Panc1 (cell line): ENCODE data around the gene MAP4. TPM values are rescaled to one million over a fixed set of nuclear protein-coding genes. Genes with fewer than 3 reads are reported as not detected.

Experiments
- ATAC-seq: fragments of 200-7000 bp; cut with Tn5 transposase; 2 replicates; pipeline ENCODE4 v1.9.1; 2020; ENCODE audit warnings: mild to moderate bottlenecking, moderate library complexity
- BruUV-seq: library from RNA; stranded (reverse); fragments of 400-500 nt; replicated peaks from 2 replicates; lab custom pipeline; 2021; lab: Mats Ljungman, UMichigan
- CTCF ChIA-PET: fragments of 300-600 bp; sonication (Branson Sonifier 250); formaldehyde crosslinking; loops from one replicate; lab custom pipeline; 2022; ENCODE audit warnings: antibody characterized with exemption; lab: Charles Lee
- POLR2A ChIA-PET: fragments of 300-600 bp; sonication (Branson Sonifier 250); formaldehyde crosslinking; loops from one replicate; lab custom pipeline; 2022; ENCODE audit warnings: antibody characterized with exemption; lab: Charles Lee
- DNase-seq: peaks from one replicate; pipeline ENCODE4 v3.0.0-alpha.2; 2010; ENCODE audit warnings: low read depth, low spot score
- H3K27ac ChIP-seq: 2 replicates; pipeline ENCODE4 v1.5.1; 2011; ENCODE audit warnings: mild to moderate bottlenecking, low read length, inconsistent platforms
- H3K27me3 ChIP-seq: fragments of 200-500 bp; sonication (Bioruptor generic); 2 replicates; pipeline ENCODE4 v1.6.0; 2014; ENCODE audit warnings: low read length, inconsistent platforms; ENCODE audit not compliant: control insufficient read depth, insufficient read depth
- H3K36me3 ChIP-seq: fragments of 200-500 bp; sonication (Bioruptor generic); 2 replicates; pipeline ENCODE4 v1.5.1; 2014; ENCODE audit warnings: inconsistent platforms, mild to moderate bottlenecking, low read length, moderate library complexity; ENCODE audit not compliant: control insufficient read depth, insufficient read depth
- H3K4me1 ChIP-seq: 2 replicates; pipeline ENCODE4 v1.5.1; 2011; ENCODE audit warnings: inconsistent platforms, mild to moderate bottlenecking, low read length, moderate library complexity; ENCODE audit not compliant: control insufficient read depth, insufficient read depth
- H3K4me3 ChIP-seq, 2 experiments: 2 replicates each; pipeline ENCODE4 v1.5.1; 2011 to 2012; ENCODE audit warnings: low read depth in 2 of 2, low read length in 2 of 2, mild to moderate bottlenecking in 2 of 2, inconsistent platforms in 1 of 2, moderate library complexity in 1 of 2
- H3K9me3 ChIP-seq: fragments of 200-500 bp; sonication (Bioruptor generic); 2 replicates; pipeline ENCODE4 v1.5.1; 2014; ENCODE audit warnings: low read depth, mild to moderate bottlenecking, inconsistent platforms, low read length, moderate library complexity; ENCODE audit not compliant: control insufficient read depth, insufficient read depth
- POLR2AphosphoS5 ChIP-seq: IDR thresholded peaks from 2 replicates; pipeline ENCODE4 v1.6.1; 2012; ENCODE audit warnings: mild to moderate bottlenecking, low read depth, low read length, moderate library complexity
- SIN3A ChIP-seq: IDR thresholded peaks from 2 replicates; pipeline ENCODE4 v1.6.1; 2012; ENCODE audit warnings: low read depth, mild to moderate bottlenecking, low read length, moderate library complexity, borderline replicate concordance; ENCODE audit not compliant: insufficient read depth
- TCF7L2 ChIP-seq: IDR thresholded peaks from 2 replicates; pipeline ENCODE4 v1.6.1; 2011; ENCODE audit warnings: mild to moderate bottlenecking, low read depth, low read length, inconsistent platforms
- in situ Hi-C: cut with HindIII; loops from 2 replicates; pipeline ENCODE4 v1.10.0; 2016; ENCODE audit warnings: low sequenced_read_pairs, low pct_unique_long_range_greater_than_20kb
- intact Hi-C: fragments of 100-400 bp; cut with micrococcal nuclease; formaldehyde crosslinking; loops from one replicate; pipeline ENCODE4 v1.10.0; 2022; ENCODE audit not compliant: unreplicated experiment
- total RNA-seq: library from RNA; stranded (reverse); gene quantifications from one replicate; pipeline ENCODE4 v1.2.1, GENCODE V29; 2021; ENCODE audit not compliant: unreplicated experiment
- TF ChIP-seq, protein P1 (sequence below), 2 experiments: IDR thresholded peaks; 2 replicates each; pipeline ENCODE4 v1.6.1; 2011 to 2012; ENCODE audit warnings: low read depth in 2 of 2, control low read depth in 1 of 2, low read length in 1 of 2, mild to moderate bottlenecking in 1 of 2, moderate library complexity in 1 of 2; ENCODE audit not compliant: insufficient read depth in 1 of 2
- TF ChIP-seq, protein P2 (sequence below): fragments of 450-650 bp; IDR thresholded peaks from 2 replicates; pipeline ENCODE4 v1.5.1; 2017; ENCODE audit warnings: mild to moderate bottlenecking

The MAP4 gene
- total RNA-seq, 1 experiment from 2014 or later: 150 TPM

DNA sequence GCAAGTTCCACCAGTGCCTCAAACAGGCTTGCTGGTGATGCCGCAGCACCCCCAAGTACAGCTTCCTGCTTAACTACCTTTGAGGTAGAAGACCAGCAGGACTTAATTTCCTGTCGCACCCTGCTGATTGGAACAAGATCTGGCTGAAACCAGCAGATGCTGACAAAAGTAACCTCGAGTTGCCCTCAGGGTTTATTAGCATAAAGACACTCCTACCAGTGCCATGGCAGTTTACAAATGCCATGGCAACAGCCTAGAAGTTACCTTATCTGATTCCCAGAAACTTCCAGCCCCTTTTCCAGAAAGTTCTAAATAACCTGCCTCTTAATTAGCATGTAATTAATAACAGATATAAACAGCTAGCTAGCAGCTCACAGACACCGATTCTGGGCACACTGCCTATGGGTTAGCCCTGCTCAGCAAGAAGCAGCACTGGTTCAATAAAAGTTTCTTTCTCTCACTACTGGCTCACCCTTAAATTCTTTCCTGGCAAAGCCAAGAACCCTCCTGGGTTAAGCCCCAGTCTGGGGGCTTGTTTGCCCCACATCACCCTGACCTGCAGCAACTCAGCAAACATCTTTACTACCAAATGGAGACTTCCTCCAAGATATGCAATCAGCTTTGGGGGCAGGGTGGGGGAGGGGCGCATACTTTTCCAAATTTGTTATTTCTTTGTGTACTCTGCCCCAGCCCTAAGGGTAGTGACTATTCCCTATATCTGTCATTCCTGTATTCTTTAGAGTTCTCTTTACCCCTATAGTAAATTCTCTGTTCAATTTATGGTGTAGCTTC, 54.2 kb downstream of the MAP4 start:
- intact Hi-C loops: no loop called here

DNA sequence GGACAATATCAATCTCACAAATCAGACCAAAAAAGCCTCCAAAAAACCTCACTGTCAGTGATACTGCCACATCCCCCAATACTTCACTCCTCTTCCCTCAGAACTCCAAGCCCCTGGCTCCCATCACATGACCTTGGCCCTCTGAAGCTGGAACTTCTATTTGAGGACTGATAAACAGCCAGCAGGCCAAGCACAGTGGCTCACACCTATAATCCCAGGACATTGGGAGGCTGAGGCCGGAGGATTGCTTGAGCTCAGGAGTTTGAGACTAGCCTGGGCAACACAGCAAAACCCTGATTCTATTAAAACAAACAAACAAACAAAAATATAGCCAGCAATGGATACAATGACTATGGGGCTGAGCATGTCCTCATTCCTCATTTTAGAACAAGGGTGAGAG, 55.2 kb downstream of the MAP4 start:
- ATAC-seq (no peak), DNase-seq (no peak)
- Histone ChIP-seq H3K36me3 (no peaks in the 10 kb centered on the region), H3K9me3 (no peaks in the 10 kb centered on the region), H3K4me3 (no peak overlapping the region), H3K27me3 (no peaks in the 10 kb centered on the region), H3K4me1 (no peaks in the 10 kb centered on the region; the same call in 1 of the 2 replicates), H3K27ac (no peak overlapping the region)
- intact Hi-C loops (no loop called here), in situ Hi-C loops (no loop called here)
- ChIA-PET POLR2A (no interaction called here), CTCF (no interaction called here)
- BruUV-seq: no TSS peak
- TF ChIP-seq, protein P1, sequence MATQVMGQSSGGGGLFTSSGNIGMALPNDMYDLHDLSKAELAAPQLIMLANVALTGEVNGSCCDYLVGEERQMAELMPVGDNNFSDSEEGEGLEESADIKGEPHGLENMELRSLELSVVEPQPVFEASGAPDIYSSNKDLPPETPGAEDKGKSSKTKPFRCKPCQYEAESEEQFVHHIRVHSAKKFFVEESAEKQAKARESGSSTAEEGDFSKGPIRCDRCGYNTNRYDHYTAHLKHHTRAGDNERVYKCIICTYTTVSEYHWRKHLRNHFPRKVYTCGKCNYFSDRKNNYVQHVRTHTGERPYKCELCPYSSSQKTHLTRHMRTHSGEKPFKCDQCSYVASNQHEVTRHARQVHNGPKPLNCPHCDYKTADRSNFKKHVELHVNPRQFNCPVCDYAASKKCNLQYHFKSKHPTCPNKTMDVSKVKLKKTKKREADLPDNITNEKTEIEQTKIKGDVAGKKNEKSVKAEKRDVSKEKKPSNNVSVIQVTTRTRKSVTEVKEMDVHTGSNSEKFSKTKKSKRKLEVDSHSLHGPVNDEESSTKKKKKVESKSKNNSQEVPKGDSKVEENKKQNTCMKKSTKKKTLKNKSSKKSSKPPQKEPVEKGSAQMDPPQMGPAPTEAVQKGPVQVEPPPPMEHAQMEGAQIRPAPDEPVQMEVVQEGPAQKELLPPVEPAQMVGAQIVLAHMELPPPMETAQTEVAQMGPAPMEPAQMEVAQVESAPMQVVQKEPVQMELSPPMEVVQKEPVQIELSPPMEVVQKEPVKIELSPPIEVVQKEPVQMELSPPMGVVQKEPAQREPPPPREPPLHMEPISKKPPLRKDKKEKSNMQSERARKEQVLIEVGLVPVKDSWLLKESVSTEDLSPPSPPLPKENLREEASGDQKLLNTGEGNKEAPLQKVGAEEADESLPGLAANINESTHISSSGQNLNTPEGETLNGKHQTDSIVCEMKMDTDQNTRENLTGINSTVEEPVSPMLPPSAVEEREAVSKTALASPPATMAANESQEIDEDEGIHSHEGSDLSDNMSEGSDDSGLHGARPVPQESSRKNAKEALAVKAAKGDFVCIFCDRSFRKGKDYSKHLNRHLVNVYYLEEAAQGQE (IDR thresholded peaks at IDR 0.05; ENCODE audit: insufficient read depth in 1 of 2, low read depth in 2 of 2, low read length in 1 of 2): no peak
- no peak for TF ChIP-seq POLR2AphosphoS5
- TF ChIP-seq, protein P2, sequence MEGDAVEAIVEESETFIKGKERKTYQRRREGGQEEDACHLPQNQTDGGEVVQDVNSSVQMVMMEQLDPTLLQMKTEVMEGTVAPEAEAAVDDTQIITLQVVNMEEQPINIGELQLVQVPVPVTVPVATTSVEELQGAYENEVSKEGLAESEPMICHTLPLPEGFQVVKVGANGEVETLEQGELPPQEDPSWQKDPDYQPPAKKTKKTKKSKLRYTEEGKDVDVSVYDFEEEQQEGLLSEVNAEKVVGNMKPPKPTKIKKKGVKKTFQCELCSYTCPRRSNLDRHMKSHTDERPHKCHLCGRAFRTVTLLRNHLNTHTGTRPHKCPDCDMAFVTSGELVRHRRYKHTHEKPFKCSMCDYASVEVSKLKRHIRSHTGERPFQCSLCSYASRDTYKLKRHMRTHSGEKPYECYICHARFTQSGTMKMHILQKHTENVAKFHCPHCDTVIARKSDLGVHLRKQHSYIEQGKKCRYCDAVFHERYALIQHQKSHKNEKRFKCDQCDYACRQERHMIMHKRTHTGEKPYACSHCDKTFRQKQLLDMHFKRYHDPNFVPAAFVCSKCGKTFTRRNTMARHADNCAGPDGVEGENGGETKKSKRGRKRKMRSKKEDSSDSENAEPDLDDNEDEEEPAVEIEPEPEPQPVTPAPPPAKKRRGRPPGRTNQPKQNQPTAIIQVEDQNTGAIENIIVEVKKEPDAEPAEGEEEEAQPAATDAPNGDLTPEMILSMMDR: no peak
- TF ChIP-seq SIN3A: no peak
- TF ChIP-seq TCF7L2: no peak

More for the DNA sequence above, 54.2 kb downstream of the MAP4 start:
- Histone ChIP-seq H3K27me3 (no peaks in the 10 kb centered on the region), H3K27ac (no peak overlapping the region), H3K9me3 (no peaks in the 10 kb centered on the region), H3K4me1 (no peaks in the 10 kb centered on the region; the same call in 1 of the 2 replicates), H3K36me3 (no peaks in the 10 kb centered on the region), H3K4me3 (no peak overlapping the region)
- in situ Hi-C loops: no loop called here
- DNase-seq: no peak
- TF ChIP-seq SIN3A: no peak
- TF ChIP-seq TCF7L2: no peak
- TF ChIP-seq, protein P1 (IDR thresholded peaks at IDR 0.05; ENCODE audit: insufficient read depth in 1 of 2, low read depth in 2 of 2, low read length in 1 of 2): no peak
- TF ChIP-seq POLR2AphosphoS5: no peak
- TF ChIP-seq, protein P2: no peak
- CTCF ChIA-PET: no interaction called here
- POLR2A ChIA-PET: interaction anchor here (0.6 kb wide), 1 partner anchor 160 kb away, joined by 3 read pairs; no protein-coding TSS in a partner anchor
- BruUV-seq: no TSS peak
- no peak for ATAC-seq
